HG02798 (cell line): ENCODE measurements around the gene CYP2D6.
"Not testable (repeated sequence)": the region's sequence is repeated elsewhere in the genome, so short reads cannot be mapped to it uniquely, and the experiment has no call there.

ENCODE experiments used
- ATAC-seq: cut with Tn5 transposase; IDR thresholded peaks from one replicate; pipeline ENCODE4 v1.9.1; 2021; ENCODE audit warnings: mild to moderate bottlenecking; ENCODE audit not compliant: unreplicated experiment, poor library complexity

Gene CYP2D6

GRCh38 chr22:42130639-42131431 lies at the start of gene CYP2D6:
TSS of gene CYP2D6 (minus strand) at chr22:42130810. CDS start at chr22:42130791, 19 bp downstream.
- not testable (repeated sequence) for ATAC-seq

- ATAC-seq: no peak
Observed at GRCh38 chr22:42179616-42180015, 49.0 kb upstream of the CYP2D6 start.

- ATAC-seq: no peak
Observed at GRCh38 chr22:42178910-42179519, 48.4 kb upstream of the CYP2D6 start.

GRCh38 chr22:42177891-42178336 lies 47.3 kb upstream of the CYP2D6 start:
- ATAC-seq: no peak

GRCh38 chr22:42176255-42176915 lies 45.8 kb upstream of the CYP2D6 start:
- no peak for ATAC-seq

GRCh38 chr22:42174062-42174461 lies 43.5 kb upstream of the CYP2D6 start:
- no peak for ATAC-seq

- ATAC-seq: no peak
Observed at GRCh38 chr22:42173183-42173926, 42.7 kb upstream of the CYP2D6 start.

- ATAC-seq: no peak
Observed at GRCh38 chr22:42172773-42173172, 42.2 kb upstream of the CYP2D6 start.

GRCh38 chr22:42171946-42172719 lies 41.5 kb upstream of the CYP2D6 start:
- no peak for ATAC-seq

- no peak for ATAC-seq
Observed at GRCh38 chr22:42171417-42171816, 40.8 kb upstream of the CYP2D6 start.

- no peak for ATAC-seq
Observed at GRCh38 chr22:42170946-42171345, 40.3 kb upstream of the CYP2D6 start.

- ATAC-seq: no peak
Observed at GRCh38 chr22:42169055-42169469, 38.5 kb upstream of the CYP2D6 start.

GRCh38 chr22:42168476-42168875 lies 37.9 kb upstream of the CYP2D6 start:
- ATAC-seq: no peak

GRCh38 chr22:42167066-42167465 lies 36.5 kb upstream of the CYP2D6 start:
- ATAC-seq: no peak

GRCh38 chr22:42164901-42165300 lies 34.3 kb upstream of the CYP2D6 start:
- ATAC-seq: no peak

GRCh38 chr22:42163515-42163914 lies 32.9 kb upstream of the CYP2D6 start:
- ATAC-seq: no peak

GRCh38 chr22:42162728-42163489 lies 32.3 kb upstream of the CYP2D6 start:
- ATAC-seq: no peak

- no peak for ATAC-seq
Observed at GRCh38 chr22:42160830-42161696, 30.5 kb upstream of the CYP2D6 start.
